H1 (cell line): ENCODE data around the gene TAMALIN. TPM values are rescaled to one million over a fixed set of nuclear protein-coding genes. Genes with fewer than 3 reads are reported as not detected.

ENCODE experiments used
- ATF2 ChIP-seq: IDR thresholded peaks from 2 replicates; pipeline ENCODE4 v1.6.1; 2012; ENCODE audit warnings: low read length, inconsistent platforms
- BACH1 ChIP-seq: IDR thresholded peaks from 2 replicates; pipeline ENCODE4 v1.6.1; 2012; ENCODE audit warnings: low read length, improper control_type of control experiment
- CHD1 ChIP-seq: IDR thresholded peaks from 2 replicates; pipeline ENCODE4 v1.6.1; 2012; ENCODE audit warnings: low read depth, low read length, improper control_type of control experiment
- EZH2 ChIP-seq: fragments of 200-600 bp; sonication (generic); IDR thresholded peaks from 2 replicates; pipeline ENCODE4 v1.7.1; 2012; ENCODE audit warnings: low read depth, mild to moderate bottlenecking, moderate library complexity, low read length, inconsistent platforms; ENCODE audit not compliant: severe bottlenecking
- NANOG ChIP-seq: IDR thresholded peaks from 2 replicates; pipeline ENCODE4 v1.6.1; 2011; ENCODE audit warnings: low read length, low read depth, mild to moderate bottlenecking, inconsistent platforms; ENCODE audit not compliant: insufficient read depth, poor library complexity, severe bottlenecking
- RAD21 ChIP-seq, 2 experiments: IDR thresholded peaks in 1 of 2; conservative IDR thresholded peaks in 1 of 2; 2 replicates each; pipeline ENCODE4 v1.6.1; 2011; ENCODE audit warnings: low read depth in 2 of 2, low read length in 2 of 2, improper control_type of control experiment in 1 of 2, inconsistent platforms in 1 of 2, mild to moderate bottlenecking in 1 of 2, moderate library complexity in 1 of 2
- SAP30 ChIP-seq: fragments of 300-600 bp; sonication (generic); IDR thresholded peaks from 2 replicates; pipeline ENCODE4 v1.7.1; 2012; ENCODE audit warnings: low read length, moderate library complexity, mild to moderate bottlenecking, inconsistent platforms; ENCODE audit not compliant: insufficient read depth, insufficient replicate concordance
- polyA plus RNA-seq, 7 experiments: library from polyadenylated mRNA; depleted of rRNA in 3 of 7; stranded (reverse) in 5 of 7; unstranded in 2 of 7; fragments of >200 nt in 5 of 7; fragments of 200-250 nt in 2 of 7; gene quantifications; 1 replicate in 5 of 7; 2 replicates in 1 of 7; 4 replicates in 1 of 7; pipeline versions ENCODE4 v1.2.1 to v1.2.3, GENCODE V29; 2011 to 2013; ENCODE audit warnings: missing spikeins in 2 of 7, mixed read lengths in 2 of 7
- total RNA-seq: library from RNA; stranded (reverse); fragmentation: NEBNext Ultra II Directional; extraction: Animal tissue kit (Norgen Biotek cat#: 25700); gene quantifications from 2 replicates; pipeline ENCODE4 v1.2.1, GENCODE V29; 2021

Gene TAMALIN
- total and polyA plus RNA-seq, 2 of the 8 experiments (the other 6 are each of a cell fraction or from before 2014, with no cell fraction given), result 2.6 to 4.9 TPM

- no peak for TF ChIP-seq ATF2
- no peak for TF ChIP-seq SAP30
- no peak for TF ChIP-seq EZH2
- TF ChIP-seq RAD21 (IDR thresholded peaks at IDR 0.05 in 1 of 2, conservative IDR thresholded peaks at IDR 0.05 in 1 of 2; ENCODE audit: low read depth in 2 of 2, low read length in 2 of 2), result no peak
- TF ChIP-seq NANOG, result no peak
- no peak for TF ChIP-seq CHD1
- no peak for TF ChIP-seq BACH1
- TF ChIP-seq, all 59 proteins: peak for 0
Observed at GRCh38 chr12:52049688-52050087, 42.9 kb downstream of the TAMALIN start (continued).
